NB4 (cell line): ENCODE data around the gene MAP7D2.
A peak's percentile ranks its signal among the peaks of the same experiment; 100 is the strongest.

ENCODE experiments used
- DNase-seq: peaks from one replicate; pipeline ENCODE4 v3.0.0; 2010; ENCODE audit warnings: low read depth
- H3K4me3 ChIP-seq: one replicate; pipeline ENCODE4 v1.5.1; 2011; ENCODE audit warnings: mild to moderate bottlenecking, low read depth, low read length, moderate library complexity
- MYC ChIP-seq: IDR thresholded peaks from 2 replicates; pipeline ENCODE4 v1.6.1; 2011; ENCODE audit warnings: low read depth, low read length
- POLR2A ChIP-seq: IDR thresholded peaks from 2 replicates; pipeline ENCODE4 v1.6.1; 2011; ENCODE audit warnings: mild to moderate bottlenecking; ENCODE audit not compliant: insufficient read length; ENCODE audit errors: extremely low read depth
- TF ChIP-seq, protein P1 (sequence below): IDR thresholded peaks from one replicate; pipeline ENCODE4 v1.5.1; 2012; ENCODE audit warnings: low read depth, low read length
- TF ChIP-seq, protein P2 (sequence below): IDR thresholded peaks from 2 replicates; pipeline ENCODE4 v1.6.1; 2011; ENCODE audit warnings: low read depth, low read length

Gene MAP7D2

DNA sequence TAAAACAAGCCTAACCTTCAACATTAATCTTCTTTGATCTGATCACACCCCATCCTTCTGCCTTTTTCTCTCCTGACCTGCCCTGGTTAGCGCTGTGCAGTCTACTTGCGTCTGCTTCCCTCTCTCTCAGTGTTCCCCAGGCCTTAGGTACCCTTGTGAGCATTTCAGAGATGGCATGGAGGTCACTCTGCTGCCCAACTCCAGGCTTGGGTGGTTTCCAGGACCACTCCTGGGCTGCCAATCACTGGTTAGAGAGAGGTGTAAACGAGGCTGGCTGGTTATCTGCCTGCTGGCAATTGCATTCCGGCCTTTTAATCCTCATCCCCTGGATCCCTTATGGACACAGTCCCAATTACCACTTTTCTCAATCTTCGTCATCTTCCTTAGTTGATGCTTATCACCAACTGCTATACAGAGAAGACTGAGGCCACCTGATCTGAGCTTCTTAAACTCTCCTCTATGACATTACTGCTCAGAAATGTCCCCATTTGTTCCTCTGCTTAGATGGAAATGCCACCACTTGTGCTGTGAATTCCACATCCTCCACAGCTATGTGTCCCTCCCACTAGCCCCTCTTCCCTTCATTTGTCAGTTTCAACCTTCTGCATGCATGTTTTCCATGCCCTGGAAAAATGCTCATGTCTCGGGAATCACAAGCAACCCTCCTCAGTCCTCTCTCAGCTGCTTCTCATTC lies 96.9 kb downstream of the MAP7D2 start:
- DNase-seq = no peak
- H3K4me3 ChIP-seq = no peak overlapping the region
- TF ChIP-seq MYC (no peak), POLR2A (no peak)
- TF ChIP-seq, protein P1, sequence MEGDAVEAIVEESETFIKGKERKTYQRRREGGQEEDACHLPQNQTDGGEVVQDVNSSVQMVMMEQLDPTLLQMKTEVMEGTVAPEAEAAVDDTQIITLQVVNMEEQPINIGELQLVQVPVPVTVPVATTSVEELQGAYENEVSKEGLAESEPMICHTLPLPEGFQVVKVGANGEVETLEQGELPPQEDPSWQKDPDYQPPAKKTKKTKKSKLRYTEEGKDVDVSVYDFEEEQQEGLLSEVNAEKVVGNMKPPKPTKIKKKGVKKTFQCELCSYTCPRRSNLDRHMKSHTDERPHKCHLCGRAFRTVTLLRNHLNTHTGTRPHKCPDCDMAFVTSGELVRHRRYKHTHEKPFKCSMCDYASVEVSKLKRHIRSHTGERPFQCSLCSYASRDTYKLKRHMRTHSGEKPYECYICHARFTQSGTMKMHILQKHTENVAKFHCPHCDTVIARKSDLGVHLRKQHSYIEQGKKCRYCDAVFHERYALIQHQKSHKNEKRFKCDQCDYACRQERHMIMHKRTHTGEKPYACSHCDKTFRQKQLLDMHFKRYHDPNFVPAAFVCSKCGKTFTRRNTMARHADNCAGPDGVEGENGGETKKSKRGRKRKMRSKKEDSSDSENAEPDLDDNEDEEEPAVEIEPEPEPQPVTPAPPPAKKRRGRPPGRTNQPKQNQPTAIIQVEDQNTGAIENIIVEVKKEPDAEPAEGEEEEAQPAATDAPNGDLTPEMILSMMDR = no peak
- TF ChIP-seq, protein P2, sequence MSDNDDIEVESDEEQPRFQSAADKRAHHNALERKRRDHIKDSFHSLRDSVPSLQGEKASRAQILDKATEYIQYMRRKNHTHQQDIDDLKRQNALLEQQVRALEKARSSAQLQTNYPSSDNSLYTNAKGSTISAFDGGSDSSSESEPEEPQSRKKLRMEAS = no peak

DNA sequence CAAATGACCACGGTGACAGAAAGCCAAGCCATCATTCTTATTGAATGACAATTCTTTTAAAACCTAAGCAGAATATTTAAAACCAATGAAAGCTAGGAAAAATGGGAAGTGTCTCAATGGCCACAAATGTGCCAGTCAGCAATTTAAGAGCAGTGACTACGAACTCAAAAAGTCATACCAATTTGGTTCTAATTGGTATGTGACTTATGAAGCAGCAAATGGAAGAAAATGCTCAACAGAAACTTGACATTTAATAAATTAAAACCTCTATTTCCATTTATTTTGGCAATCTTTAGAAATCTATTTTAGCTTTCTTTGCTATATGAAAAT lies 100.1 kb downstream of the MAP7D2 start:
- H3K4me3 ChIP-seq = no peak overlapping the region
- no peak for DNase-seq
- TF ChIP-seq, protein P2 = no peak
- TF ChIP-seq POLR2A (no peak), MYC (no peak)
- TF ChIP-seq, protein P1 = no peak

DNA sequence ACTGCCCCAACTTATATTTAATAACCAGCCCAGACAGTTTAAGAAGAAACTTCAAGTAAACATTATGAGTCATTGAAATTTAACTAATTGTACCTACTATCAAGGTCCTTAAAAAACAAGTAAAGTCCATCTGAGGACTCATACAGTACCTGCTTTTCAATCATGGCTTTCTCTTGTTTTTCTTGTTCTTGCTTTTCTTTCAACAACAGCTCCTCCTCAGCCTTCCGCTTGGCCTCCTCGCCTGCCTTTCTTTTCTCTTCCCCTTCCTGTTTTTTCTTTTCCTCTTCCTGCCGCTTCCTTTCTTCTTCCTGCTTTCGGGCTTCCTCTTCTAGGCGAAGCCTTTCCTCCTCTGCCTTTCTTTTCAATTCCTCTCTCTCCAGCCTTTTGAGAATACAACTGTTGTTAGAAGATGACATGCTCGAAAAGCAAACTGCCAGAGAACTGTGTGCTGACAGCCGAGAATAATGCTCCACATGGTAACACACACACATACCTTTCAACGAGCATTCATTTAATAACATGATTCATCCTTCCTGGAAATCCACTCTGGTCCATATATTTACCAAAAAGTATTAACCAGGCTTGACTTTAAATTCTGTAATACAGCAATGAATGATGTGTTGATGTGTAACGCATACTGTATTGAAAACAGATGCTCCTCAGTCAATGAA lies 100.6 kb downstream of the MAP7D2 start:
- H3K4me3 ChIP-seq = no peak overlapping the region
- TF ChIP-seq, protein P2 = no peak
- TF ChIP-seq POLR2A = no peak
- TF ChIP-seq, protein P1 = no peak
- no peak for TF ChIP-seq MYC
- DNase-seq = no peak

DNA sequence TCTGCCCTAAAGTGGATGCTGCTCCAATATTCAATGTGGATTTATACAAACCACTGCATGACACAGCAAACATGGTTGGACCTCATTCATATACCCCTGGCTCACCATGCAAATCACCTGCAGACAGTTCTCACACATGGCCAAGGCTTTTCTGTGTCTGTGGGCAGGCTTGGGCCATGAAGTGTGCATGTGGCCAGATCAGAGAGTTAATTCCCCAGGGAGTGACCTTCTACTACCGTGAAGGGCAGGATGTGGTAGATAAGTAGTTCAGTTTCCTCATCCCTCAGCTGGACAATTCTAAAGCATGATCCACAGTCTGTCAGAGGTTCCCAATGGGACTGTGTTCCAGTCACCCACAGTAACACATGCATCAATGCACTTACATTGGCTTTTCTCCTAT lies 101.3 kb downstream of the MAP7D2 start:
- TF ChIP-seq, protein P2 = peak; percentile 51
- TF ChIP-seq MYC (0 out of 2 replicates have a peak, but pooled peaks have one; percentile 23), POLR2A (no peak)
- DNase-seq = peak; percentile 62
- no peak overlapping the region for H3K4me3 ChIP-seq

DNA sequence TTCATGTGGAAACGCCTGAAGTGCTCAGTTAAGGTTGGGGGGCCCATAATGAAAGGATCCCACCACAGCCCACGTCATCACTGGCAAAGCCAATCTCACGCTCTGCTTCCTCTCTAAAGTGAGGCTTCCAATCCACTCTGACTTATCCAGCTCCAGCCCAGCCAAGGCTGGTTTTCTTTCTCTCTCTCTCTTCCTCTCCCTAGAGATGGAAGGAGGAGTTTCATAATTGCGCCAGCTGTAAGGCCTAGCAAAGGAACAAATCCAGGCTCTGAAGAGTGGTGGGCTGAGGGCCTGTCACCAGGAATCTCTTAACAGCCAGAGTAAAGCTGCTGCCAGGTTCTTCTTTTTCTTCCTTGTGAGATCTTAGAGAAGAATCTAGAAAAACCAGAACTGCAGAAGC lies 105.1 kb downstream of the MAP7D2 start:
- TF ChIP-seq, protein P2 = no peak
- TF ChIP-seq, protein P1 = no peak
- DNase-seq = no peak
- H3K4me3 ChIP-seq = no peak overlapping the region

DNA sequence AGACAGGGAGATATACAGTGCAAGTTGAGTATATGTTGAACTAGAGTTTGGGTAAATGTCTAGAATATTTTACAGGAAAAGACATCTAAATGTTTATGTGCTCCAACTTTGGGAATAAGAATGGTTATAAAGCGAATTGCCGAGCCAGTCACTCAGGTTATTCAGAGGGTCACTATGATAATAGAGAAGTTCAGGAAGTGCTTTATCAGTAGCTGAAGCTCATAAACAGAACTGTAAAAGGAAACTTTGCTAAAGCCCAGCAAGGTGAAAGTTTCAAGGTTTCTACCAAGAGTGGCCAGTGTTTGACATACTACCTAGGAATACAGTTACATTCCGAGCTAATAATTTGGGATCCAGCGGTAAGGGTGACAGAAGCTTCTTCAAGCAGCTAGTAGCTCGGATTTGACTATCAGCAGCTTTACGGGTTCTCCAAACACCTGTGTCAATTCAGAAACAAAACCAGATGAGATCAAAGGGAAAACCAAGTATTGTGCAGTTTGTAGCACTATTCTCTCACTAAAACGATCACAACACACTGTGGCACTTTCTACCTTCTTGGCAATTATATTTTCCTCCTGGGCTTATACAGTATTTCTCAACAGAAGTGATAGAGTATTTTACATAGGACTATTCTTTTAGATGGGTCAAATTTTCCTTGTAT lies 108.6 kb downstream of the MAP7D2 start:
- no peak for TF ChIP-seq MYC
- H3K4me3 ChIP-seq = no peak overlapping the region
- no peak for DNase-seq

DNA sequence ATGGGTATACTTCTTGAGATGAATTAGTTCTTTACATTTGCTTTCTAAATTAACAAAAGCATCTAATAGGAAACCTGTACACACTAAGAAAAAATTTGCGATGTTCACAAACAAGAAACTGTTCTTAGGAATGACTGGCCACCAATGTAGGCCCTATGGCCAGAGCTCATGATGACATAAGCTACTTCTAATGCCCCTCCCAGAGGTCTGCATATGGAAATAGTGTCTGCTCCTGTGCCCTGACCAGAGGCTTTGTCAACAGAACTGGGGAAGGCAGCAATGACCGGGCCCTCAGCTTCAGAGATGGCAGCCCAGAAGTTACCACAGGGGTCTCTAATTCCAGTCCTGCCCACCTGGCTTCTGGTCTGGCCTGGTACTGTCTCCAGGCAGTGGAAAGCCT lies 110.8 kb downstream of the MAP7D2 start:
- no peak overlapping the region for H3K4me3 ChIP-seq
- TF ChIP-seq MYC (no peak), POLR2A (no peak)
- TF ChIP-seq, protein P2 = no peak
- TF ChIP-seq, protein P1 = no peak
- DNase-seq = no peak
